ENCODE results near the gene SNN. TPM values are rescaled to one million over a fixed set of nuclear protein-coding genes. Genes with fewer than 3 reads are reported as not detected.
A peak's percentile ranks its signal among the peaks of the same experiment; 100 is the strongest.

The SNN gene
- 10 to 100 TPM; 44.5 to 59.5 (median 49.1) TPM for total RNA-seq
- 10 to 100 TPM; 22.3 to 53.7 (median 25.1) TPM for polyA plus RNA-seq
- long read RNA-seq, donor 1, transcript SNN-201 (2 exons, 3,312 nt): major isoform, 24 of 32 reads
- long read RNA-seq, donor 1, partial matches to known transcripts: 8 of 32 reads
- long read RNA-seq, donor 1, other reads (novel, unspliced or antisense): 0 of 32 reads
- long read RNA-seq, donor 2, transcript SNN-201 (2 exons, 3,312 nt): major isoform, 10 of 15 reads
- long read RNA-seq, donor 2, partial matches to known transcripts: 5 of 15 reads
- long read RNA-seq, donor 2, other reads (novel, unspliced or antisense): 0 of 15 reads

GRCh38 chr16:11667824-11668622 lies at the start of gene SNN:
Gene SNN, plus strand, starts transcription at chr16:11668455. Its CDS starts 7,605 bp downstream, at chr16:11676060.
- Histone ChIP-seq H3K4me1 (peaks cover 40 to 92% (median 63%) of the 10 kb centered on the region in 6 donors), H3K9me3 (no peaks in the 10 kb centered on the region), H3K4me3 (peak within 1 kb of the TSS; percentile 64 to 96 (median 84)), H3K27me3 (replicated peaks in 1 of 7) (no peaks in the 10 kb centered on the region), H3K36me3 (peaks cover 0 to 13% (median 0%) of the 10 kb centered on the region in 6 donors), H3K27ac (peak within 1 kb of the TSS; percentile 78 to 93 (median 90))
- 7 to 27% (median 11%) methylated on average over 19 to 92 of the region's 93 CpGs for WGBS, 5 donors
- TF ChIP-seq CTCF (IDR thresholded peaks at IDR 0.05 in 8 of 11, conservative IDR thresholded peaks at IDR 0.05 in 3 of 11) (no peak), POLR2A (IDR thresholded peaks at IDR 0.05) (no peak), POLR2AphosphoS5 (IDR thresholded peaks at IDR 0.05) (peak; percentile 40 to 66 (median 64))
- intact Hi-C loops (cut with DNase I; ENCODE audit: low total_unique reads): no loop called here
- DNase-seq: peak; percentile 97

- peak; percentile 81 for DNase-seq
- Histone ChIP-seq H3K27ac (peak overlapping the region; percentile 42 to 93 (median 72)), H3K4me3 (no peak overlapping the region), H3K4me1 (peaks cover 20 to 72% (median 54%) of the 10 kb centered on the region in 6 donors), H3K27me3 (replicated peaks in 1 of 7) (no peaks in the 10 kb centered on the region), H3K36me3 (no peaks in the 10 kb centered on the region), H3K9me3 (peaks cover 0 to 6% (median 0%) of the 10 kb centered on the region in 8 donors)
- TF ChIP-seq POLR2AphosphoS5 (IDR thresholded peaks at IDR 0.05): peak in 1 of 3 donors; percentile 59
- no peak for TF ChIP-seq CTCF (IDR thresholded peaks at IDR 0.05 in 8 of 11, conservative IDR thresholded peaks at IDR 0.05 in 3 of 11)
- intact Hi-C loops (cut with DNase I; ENCODE audit: low total_unique reads): no loop called here
- WGBS, 5 donors: 42 to 58% (median 51%) methylated on average over 2 of the region's 2 CpGs
These were observed 48.9 kb upstream of the SNN start for GRCh38 chr16:11619327-11619851.

- H3K4me1 ChIP-seq: peaks cover 22 to 73% (median 61%) of the 10 kb centered on the region in 6 donors
- no peaks in the 10 kb centered on the region for H3K36me3 ChIP-seq
- intact Hi-C loops (cut with DNase I; ENCODE audit: low total_unique reads): no loop called here
- peaks cover 0 to 6% (median 0%) of the 10 kb centered on the region in 8 donors for H3K9me3 ChIP-seq
- no peak for DNase-seq
- H3K4me3 ChIP-seq: no peak overlapping the region
- WGBS, 5 donors: 83 to 89% (median 86%) methylated on average over 8 of the region's 8 CpGs
- no peaks in the 10 kb centered on the region for H3K27me3 ChIP-seq (replicated peaks in 1 of 7)
- TF ChIP-seq POLR2A (IDR thresholded peaks at IDR 0.05) (no peak), CTCF (IDR thresholded peaks at IDR 0.05 in 8 of 11, conservative IDR thresholded peaks at IDR 0.05 in 3 of 11) (no peak), POLR2AphosphoS5 (IDR thresholded peaks at IDR 0.05) (no peak)
- peak overlapping the region in 4 of 8 donors; percentile 74 to 93 (median 88) for H3K27ac ChIP-seq
These were observed 47.8 kb upstream of the SNN start for GRCh38 chr16:11620243-11621003.
